GM20431 (cell line): ENCODE data around the gene CMKLR1.

Source experiments
- in situ Hi-C: fragments of 300-500 bp; cut with MseI, MboI; formaldehyde crosslinking; loops from one replicate; pipeline ENCODE4 v1.15.0; 2020; ENCODE audit warnings: low sequenced_read_pairs; ENCODE audit not compliant: unreplicated experiment

CMKLR1 gene

DNA sequence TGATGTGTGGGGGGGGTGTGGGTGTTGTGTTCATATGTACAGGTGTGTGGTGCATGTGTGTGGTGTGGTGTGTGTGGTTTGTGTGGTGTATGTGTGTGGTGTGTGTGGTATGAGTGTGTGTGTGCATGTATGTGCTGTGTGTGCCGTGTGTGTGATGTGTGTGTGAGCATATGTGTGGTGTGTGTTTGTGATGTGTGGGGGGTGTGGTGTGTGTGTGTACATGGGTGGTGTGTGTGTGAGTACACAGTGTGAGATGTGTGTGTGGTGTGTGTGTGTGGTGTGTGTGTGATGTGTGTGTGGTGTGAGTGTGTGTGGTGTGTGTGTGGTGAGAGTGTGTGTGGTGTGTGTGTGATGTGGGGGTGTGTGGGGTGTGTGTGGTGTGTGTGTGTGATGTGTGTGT, 24.5 kb upstream of the CMKLR1 start:
- in situ Hi-C loops, result no loop called here

DNA sequence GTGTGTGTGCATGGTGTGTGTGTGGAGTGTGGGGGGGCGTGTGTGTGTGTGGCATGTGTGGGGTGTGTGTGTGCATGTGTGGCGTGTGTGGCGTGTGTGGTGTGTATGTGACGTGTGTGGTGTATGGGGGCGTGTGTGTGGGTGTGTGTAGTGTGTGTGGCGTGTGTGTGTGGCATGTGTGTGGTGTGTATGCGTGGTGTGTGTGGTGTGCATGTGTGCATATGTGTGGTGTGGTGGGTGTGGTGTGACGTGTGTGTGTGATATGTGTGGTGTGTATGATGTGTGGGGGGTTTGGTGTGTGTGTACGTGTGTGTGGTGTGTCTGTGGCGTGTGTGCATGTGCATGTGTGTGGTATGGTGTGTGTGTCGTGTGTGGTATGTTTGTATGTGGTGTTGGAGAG, 24.1 kb upstream of the CMKLR1 start:
- in situ Hi-C loops, result no loop called here

DNA sequence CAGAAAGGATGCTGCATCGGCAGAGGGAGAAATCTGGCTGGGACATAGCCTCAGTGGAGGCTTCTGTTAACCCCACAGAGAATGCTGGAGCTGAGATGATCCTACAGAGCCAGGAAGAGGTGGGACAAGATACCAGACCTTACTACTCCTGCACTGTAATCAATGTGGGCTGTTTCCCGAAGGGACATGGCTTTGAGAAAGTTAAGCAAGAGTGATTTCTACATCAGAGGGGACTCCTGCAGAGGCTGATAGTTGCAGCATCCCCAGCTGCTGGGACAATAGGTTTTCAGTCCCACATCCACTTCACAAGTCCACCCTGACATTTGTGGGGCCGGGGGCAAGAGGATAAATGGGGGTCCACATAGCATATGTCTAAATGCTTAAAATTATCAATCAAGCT, 22.5 kb upstream of the CMKLR1 start:
- in situ Hi-C loops, result no loop called here

DNA sequence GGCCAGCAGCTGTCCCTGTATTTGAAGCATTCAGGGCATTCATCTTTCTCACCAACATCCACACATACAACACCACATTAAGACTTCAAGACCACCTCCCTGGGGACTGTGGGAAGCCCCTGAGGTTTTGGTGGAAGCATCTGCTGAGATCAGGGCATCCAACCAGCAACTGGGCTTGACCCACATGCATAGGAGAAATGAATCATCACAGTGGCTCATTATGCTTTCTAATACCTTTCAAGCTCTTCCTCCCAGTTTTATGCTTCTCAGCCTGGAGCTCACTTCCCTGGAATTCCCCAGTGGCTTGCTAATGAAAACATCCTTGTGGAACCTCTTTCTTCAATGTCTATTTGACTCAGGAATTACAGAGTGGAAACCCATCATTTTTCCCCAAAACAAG, 21.4 kb upstream of the CMKLR1 start:
- in situ Hi-C loops, result no loop called here

DNA sequence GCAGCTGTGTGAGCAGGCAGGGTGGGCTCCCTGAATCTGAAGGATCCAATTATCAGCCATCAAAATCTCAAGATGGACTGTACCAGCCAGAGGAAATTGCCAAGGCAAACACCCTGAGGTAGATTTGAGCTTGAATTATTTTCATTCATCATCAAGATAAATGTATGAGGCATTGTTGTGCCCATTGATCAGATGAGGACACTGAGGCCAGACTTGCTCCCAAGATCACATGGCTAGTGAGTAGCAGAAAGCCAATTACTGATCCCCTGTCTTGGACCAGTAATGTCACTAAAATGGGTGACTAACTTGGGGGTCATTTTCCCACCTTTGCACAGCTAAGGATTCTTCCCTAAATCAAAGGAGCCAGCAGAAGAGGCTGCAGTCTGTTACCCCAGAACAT, 20.9 kb upstream of the CMKLR1 start:
- in situ Hi-C loops, result no loop called here

DNA sequence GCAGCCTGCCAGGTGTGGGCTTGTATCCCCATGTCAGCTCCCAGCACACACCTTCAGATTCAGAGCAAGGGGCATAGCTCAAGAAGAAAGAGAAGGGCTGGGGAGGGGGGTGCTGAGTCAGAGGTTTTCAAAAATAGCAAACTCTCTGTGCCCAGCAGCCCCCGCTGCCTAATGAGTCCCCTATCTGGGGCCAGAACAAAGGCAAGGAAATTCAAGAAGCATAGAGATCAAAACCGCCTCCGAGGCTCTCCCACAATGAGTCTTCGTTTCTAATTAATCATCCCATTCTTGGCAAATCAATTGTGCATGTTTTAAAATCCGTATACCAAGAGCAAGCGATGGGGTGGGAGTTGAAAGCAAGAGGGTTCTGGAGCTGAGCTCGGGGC, 19.5 kb upstream of the CMKLR1 start:
- in situ Hi-C loops, result no loop called here

DNA sequence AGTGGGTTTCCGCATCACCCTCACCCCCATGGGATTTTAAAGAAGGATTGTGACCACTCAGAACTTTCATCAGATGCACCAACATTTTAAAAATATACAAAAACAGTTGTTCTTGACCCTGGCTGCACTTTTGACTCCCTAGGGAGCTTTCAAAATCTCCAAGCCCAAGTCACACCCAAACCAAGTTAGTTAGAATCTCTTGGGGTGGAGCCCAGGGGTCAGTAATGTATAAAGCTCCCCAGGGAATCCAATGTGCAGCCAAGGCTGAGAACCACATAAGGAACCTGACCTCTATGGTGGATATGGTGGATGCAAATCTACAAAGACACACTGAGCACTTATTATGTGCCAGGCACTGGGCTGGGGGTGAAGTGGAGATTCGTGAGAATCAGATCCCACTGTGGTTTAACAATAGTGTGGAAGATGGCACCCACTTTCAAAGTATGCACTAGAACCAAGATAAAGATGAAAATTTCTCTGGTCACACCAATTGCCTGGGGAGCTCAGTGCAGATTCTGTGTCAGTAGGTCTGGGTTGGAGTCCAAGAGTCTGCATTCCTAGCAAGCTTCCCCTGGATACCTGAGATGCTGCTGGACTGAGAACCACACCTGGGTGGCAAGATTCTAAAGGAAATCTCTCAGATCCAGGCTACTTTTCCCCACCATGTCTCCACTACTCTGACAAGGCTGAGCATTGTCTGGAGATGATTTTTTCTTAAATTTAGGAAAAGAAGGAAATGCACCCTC, 18.9 kb upstream of the CMKLR1 start:
- in situ Hi-C loops, result no loop called here

DNA sequence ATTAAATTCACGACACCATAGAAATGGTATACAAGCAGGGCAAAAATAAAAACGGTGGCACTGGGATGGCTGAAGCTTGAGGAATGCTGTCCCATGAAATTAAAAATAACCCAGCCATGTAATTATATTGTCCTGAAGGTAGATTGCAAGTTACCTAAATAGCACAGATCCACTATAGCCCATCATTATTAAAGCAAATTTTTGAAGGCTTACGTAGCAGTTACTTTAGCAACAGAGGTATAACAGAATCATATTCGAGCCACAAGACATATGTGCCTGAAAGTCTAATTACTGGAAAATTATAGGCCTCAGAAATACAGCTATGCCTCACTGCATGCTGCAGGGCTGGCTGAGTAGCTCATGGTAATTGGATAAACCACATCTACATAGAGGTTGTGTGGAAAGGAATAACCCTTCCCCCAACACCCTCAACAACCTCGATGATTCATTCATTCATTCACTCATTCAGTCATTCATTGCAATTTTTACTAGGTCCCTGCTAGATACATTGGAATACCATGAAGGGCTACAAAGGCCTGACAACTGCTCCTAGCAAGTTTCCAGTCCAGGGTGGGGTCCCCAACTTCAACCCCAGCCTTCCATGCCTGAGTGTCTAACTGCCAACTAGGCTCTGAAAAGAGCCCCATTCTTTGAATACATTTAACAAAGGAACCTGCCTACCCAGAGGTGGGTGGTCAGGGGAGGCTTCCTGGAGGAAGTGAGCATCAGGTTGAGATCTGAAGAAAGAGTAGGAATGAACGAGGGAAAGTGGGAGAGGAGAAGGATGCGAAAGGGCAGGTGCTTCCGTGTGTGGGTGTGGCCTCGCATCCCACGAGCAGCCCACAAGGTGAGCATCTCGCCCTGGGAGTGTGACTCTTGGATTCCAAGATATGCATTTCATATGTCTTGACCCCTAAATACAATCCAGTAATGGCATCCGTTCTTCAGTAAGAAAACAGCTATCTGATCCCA, 18.0 kb upstream of the CMKLR1 start:
- in situ Hi-C loops, result no loop called here

DNA sequence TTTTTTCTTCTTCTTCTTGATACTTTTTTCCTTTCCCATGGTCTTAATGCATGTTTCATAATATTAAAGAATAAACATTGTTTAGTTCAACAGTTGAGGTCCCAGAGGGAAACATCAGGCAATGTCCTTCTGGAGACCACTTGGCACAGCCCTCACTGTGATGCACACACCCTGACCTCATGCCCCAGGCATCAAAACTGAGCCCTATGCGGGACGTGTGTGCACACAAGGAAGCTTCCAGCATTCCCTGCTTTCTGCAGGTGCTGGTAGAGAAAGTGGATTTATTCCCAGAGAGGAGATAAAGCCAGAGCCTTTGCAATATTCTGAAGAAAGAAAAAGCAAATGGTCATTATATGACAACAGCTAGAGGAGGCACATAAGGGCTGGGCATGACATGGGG, 16.0 kb upstream of the CMKLR1 start:
- in situ Hi-C loops, result no loop called here

DNA sequence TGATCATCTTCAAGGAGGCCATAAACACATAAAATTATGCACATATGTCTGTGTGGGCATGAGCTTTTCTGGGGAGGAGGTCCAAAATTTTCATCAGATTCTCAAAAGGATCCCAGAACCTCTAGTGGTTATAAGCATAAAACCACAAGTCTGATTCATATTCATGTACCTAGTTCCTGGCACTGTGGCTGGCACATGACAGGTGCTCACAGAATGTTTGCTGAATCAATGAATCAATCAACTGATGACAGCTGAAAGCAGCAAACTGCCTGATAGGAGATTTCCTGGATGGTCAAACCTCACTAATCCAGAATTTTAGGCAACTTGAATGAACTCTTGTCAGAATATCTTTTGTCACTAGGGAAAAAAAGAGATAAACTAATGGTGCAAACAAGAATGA, 13.5 kb upstream of the CMKLR1 start:
- in situ Hi-C loops, result no loop called here

DNA sequence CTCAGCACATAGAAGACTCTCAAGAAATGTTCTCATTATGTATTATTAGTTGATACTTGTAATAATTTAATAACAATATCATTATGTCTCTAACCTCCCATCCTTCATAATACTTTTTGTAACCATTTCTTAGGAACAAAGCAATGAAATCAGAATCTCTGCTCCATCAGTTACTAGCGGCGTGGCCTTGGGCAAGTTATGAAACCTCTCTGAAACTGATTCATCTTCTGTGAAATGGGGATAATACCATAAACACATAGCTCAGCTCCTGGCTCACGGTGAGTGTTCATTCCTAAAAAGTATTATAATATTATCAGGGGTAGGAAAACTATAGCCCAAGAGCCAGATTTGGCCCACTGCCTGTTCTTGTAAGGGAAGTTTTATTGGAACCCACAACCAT, 11.4 kb upstream of the CMKLR1 start:
- in situ Hi-C loops, result no loop called here

DNA sequence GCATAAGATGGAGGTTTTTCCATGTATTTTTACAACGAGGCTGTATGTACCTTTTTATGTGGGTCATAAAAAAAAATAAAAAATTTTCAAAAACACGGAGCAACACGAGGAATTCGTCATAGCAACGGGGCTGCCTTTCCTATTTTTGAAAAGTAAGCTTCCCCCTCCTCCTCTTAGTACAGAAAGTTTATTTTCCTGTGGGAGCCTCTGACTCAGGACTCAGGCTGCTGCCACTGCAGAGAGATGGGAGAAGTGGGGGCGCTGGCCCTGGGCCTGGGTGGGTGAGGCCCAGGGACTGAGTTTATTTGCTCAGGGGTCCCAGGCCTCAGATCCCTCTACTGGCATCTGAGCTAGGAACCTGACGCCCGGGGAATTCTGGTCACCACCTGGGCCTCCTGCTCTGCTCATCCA, 10.2 kb upstream of the CMKLR1 start:
- in situ Hi-C loops, result no loop called here

DNA sequence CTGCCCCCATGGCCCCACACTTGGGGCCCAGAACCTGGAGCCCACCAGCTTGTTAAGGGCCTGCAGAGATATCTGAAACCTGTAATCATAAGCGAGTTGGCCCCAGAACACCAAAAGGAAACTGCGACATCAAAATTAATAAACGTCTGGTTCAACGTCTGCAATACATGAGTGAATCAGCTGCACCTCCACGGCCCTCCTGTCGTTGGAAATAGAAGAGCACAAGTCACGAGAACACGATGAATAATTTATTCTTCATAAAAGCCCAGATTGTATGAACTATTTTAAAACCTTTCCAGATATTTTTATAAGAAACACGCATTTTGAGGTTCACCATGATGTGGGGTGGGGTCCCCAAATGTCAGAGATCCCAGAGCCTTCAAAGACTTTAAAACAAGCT, 9.7 kb upstream of the CMKLR1 start:
- in situ Hi-C loops, result no loop called here

DNA sequence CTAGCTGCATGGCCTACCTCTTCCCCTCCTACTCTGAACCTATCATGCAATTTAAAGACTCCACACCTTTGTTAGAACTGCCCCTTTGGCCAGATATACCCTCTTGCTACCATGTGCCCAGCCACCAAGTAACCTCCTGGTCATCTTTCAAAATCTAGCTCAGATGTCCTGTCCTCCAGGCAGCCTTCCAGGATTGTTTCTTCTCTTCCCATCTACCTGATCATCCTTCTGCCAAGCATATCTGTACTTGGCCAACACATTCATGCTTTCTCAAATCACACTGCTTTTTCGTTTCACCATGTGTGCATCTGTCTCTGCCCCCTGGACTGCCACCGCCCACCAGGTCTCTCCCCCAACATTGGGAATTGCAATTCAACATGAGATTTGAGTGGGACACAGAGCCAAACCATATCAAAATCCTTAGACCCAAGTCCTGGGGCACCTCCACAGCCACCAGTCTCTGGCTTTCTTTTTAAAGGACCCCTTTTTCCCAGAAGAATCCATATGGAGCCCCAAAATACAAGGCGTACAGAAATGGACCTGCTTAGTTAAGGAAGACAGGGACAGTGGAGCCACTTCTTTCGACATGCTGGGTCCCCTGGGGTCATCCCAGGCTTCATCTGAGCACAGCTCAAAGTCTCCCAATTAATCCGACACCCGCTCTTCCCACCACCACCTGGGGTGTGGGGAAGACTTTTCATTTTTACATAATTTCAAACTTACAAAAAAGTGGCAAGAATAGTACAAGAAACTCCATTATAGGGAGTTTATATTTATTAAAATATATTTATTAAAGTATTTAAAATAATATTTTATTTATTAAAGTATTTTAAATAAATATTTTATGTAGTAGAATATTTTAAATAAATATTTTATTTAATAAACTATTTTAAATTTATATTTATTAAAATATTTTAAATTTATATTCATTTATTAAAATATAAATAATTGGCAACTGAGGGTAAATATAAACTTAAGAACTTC, 7.9 kb upstream of the CMKLR1 start:
- in situ Hi-C loops, result no loop called here

DNA sequence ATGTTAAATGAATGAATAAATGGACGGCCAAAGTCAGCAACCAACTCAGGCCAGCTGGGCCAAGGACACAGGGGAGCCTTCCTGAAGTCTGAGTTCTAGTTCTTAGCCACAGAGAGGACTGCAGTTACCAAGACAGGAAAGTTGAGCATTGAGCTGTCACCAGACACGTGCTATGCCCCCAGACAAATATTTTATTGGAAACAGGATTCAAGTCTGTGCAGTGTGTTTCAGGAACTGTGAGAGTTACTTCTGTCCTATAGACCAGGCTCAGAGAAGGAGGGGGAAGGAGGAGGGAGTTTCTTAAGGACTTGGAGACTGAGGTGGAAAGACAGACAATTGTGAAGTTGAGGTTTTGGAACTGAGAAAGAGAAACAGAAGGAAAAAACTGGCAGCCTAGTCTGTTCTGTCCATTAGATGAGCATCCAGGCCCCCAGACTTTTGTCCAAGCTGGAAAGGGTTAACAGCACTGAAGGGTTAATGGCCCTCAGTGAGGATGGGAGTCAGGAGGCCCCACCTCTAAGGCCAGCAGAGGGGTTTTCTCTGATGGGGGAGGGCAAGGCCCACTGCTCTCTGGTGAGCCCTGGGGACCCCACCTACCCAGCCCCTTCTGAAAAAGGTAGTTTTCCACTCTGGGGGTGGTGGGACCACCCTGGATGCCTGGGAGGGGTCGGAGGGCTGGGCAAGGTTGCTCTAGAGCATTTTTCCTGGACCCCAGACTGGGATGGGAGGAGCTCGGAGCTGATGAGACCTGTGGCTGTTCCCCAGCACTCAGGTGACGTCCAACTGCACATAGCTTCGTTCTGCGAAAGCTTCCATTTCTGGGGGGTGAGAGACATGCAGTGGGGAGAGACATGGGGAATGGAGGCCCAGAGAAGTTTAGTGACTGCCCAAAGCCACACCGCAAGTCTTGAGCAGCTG, 6.9 kb upstream of the CMKLR1 start:
- in situ Hi-C loops, result no loop called here

DNA sequence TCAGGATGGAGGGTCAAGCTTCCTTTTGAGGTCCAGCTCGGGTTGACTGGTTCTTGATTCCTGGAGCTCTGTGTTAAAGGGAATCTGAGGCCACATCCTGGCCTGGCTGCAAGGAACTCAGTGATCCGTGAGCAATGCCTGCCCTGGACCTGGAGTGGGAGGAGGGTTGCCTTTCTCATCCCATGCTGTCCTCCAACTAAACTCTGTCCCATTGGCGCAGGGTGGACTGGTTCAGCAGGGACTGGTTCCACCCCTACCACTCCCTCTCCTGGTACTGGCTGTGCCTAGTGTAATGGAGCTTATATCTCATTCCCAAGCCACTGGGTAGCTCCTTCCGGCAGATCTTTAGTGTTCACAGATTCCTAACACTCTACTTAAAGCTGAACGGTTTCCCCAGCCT, 3.9 kb upstream of the CMKLR1 start:
- in situ Hi-C loops, result no loop called here

DNA sequence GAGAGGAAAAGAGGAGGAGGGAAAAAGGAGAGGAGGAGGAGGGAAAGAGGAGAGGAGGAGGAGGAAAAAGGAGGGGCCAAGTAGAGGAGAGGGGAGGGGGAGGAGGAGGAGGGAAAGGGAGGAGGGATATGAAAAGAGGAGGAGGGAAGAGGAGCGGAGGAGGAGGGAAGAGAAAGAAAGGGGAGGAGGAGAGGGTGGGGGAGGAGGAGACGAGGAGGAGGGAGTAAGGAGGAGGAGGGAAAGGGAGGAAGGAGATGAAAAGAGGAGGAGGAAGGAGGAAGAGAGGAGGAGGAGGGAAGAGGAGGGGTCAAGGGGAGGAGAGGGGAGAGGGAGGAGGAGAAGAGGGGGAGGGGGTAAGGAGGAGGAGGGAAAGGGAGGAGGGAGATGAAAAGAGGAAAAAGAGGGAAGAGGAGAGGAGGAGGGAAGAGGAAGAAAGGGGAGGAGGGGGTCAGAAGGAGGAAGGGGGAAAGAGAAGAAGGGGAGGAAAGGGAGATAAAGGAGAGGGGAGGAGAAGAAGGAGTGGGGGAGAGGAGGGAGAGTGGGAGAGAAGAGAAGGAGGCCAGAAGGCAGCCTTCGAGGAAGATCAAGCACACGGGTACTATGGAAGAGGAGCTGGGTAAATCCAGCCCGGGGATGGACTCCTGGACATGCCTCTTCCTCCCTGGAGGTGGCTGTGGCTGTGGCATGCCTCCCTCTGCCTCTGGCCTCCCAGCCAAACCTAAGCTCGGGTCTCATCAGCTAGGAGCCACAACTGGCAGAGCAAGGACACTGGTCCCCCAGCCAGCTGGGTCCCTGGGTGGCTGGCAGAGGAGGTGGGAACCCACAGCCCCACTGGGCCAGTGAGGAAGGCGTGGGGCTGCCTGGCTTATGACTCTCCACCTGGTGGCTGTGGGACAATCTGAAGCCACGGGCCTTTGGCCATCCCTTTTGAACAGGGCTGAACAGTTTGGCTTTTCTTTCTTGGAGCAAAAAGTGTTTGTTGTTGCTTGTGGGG, 3.0 kb upstream of the CMKLR1 start:
- in situ Hi-C loops, result no loop called here

DNA sequence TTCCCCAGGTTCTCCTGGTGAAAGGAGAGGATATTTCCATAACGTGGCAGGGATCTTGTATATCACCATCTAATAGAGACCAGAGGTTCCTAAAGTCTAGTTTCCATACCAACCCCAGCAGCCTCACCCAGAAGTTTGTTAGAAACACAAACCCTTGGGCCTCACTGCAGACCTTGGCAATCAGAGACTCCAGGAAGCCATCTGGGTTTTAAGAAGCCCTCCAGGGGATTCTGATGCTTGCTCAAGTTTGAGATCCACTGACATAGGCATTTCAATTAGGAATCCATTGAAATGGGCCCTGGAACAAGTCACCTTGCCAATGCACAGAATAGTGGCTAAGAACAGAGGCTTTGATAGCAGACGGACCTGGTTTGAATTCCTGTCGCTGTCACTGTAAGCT, 2.2 kb upstream of the CMKLR1 start:
- in situ Hi-C loops, result no loop called here
